ENCODE data around the gene CLASP1.
"Not testable (repeated sequence)": the region's sequence is repeated elsewhere in the genome, so short reads cannot be mapped to it uniquely, and the experiment has no call there.

CLASP1 gene

GRCh38 chr2:121575800-121576199 lies 73.5 kb downstream of the CLASP1 start:
- no peak for DNase-seq

DNA sequence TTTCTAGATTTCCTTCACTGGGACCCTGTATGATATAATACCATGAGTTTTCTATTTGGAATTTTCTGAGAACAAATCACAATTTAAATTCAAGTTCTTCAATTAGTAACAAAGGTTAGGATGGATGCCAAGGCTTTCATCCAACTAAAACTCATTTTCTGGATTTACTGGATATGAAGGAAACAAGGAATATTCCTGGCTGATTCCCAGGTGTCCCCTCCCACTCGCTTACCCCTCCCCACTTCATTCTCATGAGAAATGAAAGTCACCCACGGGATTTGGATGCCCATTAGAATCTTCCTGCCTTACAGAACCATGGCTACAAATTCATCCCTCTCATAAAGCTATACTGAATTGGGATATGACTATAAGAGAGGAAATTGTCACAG lies 78.6 kb downstream of the CLASP1 start:
- no peak for DNase-seq

DNA sequence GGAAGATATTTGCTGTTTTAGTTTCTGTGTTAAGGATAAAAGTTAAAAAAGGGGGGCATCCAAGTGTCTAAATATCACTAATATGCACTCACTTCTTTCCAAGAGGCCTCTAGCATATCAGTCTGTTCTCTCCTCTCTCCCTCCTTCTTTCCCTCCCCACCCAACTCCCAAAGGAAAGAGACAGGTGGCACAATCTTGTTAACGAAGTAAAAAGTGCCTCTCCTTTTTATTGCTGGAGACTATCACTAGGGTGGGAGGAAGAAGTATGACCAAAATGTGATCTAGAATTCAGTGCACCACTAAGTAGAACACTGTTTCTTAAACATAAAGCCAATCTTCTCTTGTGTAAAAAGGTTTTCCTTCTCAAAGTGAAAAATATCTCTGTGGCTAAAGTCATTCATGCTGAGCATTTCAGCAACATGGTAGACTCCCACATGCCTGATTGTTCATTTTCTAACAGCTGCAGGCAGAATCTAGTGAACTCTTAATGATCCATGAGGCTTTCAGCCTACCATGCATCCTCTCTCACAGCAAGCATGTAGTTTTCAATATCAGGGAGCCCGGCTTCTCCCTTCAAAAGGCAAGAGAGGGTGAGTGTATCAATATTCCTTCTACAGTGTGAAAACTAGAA lies 79.1 kb downstream of the CLASP1 start:
- no peak for DNase-seq

- no peak for DNase-seq
Measured at GRCh38 chr2:121567957-121568409, 81.3 kb downstream of the CLASP1 start.

- DNase-seq: no peak
Measured at GRCh38 chr2:121567452-121567851, 81.8 kb downstream of the CLASP1 start.

DNA sequence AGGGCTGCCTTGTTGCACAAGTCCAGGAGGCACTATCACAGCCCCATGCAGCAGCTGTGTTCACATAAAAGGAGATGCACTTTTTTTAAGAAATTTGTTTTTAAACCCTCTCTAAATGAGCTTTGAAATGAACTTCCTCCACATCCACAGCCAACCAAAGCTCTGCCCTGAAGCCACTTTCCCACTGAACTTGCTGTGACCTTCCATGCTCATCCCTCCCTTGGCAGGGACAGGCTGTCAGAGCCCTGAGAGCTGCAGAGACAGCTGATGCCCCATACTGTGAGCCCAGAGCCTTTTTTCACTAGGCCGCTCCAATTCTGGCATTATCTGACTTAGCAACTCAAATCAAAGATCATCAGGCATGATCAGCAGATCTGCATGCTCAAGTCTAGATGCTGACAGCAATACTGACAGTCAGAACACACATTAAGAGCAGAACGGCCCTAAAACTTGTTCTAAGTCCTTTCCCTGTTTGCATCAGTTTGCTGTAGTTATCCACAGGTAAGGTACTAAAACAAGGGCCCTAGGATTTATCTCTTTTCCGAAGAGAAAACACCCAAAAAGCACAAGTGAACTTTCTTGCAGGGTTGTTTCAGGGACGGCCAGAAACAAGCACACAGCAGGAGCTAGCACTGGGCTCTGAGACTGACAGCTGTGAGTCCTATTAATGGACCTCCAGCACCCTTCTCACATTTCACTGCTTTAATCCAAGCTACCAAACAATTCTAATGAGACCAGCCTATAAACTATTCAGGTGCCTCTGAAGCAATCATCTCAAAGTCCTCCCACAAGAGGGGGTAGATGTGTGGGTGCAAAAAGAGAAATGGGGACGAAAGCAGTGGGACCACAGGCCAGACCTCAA lies 83.6 kb downstream of the CLASP1 start:
- no peak for DNase-seq

DNA sequence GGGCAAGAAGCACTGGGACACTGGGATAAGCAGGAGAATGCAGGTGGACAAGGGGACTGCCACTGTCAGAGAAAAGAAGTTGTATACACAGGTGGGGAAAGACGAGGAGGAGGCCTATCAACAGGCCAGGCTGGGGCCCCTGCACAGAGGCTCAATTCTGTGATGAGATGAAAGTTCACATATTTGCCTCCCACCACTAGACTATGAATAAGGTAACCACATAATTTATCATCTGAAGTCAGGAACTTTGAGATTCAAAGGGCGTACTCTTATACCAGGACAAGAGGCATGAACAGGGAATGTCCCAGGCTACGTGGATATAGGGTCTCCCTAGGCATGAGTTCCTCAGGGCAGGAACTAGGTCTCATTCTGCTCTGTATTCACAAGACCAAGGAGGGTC lies 84.4 kb downstream of the CLASP1 start:
- no peak for DNase-seq

- DNase-seq: not testable (repeated sequence)
Measured at GRCh38 chr2:121563754-121564153, 85.5 kb downstream of the CLASP1 start.

DNA sequence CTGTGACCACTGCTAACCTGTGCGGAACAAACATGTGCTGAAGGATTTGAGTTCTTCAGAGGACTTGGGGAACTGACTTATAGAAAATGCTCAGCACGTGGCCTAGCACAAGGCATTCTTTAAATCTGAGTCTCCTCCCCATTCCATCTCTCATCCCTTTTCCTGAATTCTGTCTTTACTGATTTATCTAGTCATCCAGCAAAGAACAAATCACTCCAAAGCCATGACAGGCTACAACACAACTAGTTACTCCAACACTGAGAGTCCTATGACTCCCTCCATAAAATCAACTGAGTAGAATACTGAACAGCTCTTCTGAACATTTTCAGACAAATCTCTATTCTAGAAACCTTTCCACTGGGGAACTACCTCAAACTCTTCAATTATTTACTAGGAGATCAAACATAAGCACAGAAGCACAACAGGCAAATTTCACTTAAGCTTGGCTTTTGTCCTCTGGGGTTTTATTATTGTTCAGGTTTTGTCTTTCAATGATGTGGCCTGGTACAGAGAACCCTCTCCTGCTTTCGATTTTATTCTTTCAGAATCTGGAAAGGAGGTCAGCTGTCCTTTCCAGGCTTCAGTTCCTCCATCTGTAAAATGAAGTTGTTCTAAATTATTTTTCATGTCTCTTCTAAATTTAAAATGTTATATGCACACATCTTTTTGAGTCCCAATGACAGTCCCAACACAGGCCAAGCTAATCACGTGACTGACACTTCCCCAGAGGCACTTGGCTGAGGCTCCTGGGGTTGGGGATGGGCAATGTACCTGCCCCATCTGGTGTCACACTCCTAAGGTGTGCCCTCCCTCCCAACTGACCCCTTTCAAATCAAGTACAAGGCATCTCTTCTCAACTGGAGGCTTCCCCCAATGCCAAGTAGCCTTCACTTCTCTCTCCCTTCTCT lies 86.7 kb downstream of the CLASP1 start:
- DNase-seq: no peak

DNA sequence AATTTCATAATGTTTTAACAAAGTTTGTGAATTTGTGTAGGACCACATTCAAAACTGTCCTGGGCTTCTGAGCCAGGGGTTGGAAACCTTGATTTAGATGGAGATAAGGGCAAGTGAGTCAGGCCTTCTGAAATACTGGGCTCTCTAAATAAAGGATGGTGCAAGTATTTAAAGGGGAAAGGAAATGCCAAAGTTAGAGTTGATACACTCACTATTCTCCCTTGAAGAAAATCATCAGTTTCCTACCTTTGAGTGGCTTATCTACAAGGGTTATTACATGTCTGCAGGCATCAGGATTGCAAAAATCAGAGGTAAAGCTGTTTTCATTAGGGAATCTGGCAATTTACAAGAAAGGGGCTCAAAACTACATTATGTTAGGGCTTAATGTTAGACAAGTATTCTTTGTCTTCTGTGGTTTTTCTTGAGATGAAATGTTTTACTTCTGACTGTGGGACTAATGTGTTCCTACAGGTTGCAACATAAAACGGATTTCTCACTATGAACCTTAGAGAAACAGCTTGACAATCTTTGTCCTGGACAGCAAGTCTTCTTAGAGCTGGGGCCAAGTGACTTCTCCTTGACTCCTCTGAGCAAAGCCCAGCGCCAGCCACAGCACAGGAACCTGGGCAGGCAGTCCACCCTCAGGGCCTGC lies 87.5 kb downstream of the CLASP1 start:
- DNase-seq: no peak

DNA sequence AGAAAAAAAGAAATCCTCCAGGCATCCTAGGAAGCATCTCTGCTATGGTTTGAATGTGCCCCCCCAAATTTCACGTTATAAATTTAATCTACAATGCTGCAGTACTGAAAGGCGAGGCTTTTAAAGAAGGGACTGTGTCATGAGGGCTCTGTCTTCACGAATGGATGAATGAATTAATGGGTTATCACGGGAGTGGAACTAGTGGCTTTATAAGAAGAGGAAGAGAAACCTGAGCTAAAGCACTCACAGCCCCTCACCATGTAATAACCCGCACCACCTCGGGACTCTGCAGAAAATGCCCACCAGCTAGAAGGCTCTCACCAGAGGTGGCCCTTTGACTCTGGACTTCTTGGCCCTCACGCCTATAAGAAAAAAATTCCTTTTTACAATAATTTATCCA lies 90.9 kb downstream of the CLASP1 start:
- no peak for DNase-seq

GRCh38 chr2:121555008-121555407 lies 94.3 kb downstream of the CLASP1 start:
- no peak for DNase-seq

DNA sequence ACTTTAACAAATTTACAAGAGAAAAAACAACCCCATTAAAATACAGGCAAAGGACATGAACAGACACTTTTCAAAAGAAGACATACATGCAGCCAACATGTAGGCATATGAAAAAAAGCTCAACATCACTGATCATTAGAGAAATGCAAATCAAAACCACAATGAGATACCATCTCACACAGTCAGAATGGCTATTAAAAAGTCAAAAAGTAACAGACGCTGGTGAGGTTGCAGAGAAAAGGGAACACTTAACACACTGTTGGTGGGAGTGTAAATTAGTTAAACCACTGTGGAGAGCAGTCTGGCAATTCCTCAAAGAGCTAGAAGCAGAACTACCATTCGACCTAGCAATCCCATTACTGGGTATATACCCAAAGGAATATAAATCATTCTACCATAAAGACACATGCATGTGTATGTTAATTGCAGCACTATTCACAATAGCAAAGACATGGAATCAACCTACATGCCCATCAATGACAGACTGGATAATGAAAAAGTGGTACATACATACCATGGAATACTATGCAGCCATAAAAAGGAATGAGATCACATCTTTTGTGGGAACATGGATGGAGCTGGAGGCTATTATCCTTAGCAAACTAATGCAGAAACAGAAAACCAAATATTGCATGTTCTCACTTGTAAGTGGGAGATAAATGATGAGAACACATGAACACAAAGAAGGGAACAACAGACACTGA lies 96.6 kb downstream of the CLASP1 start:
- DNase-seq: not testable (repeated sequence)

GRCh38 chr2:121550669-121551068 lies 98.6 kb downstream of the CLASP1 start:
- DNase-seq: no peak

DNA sequence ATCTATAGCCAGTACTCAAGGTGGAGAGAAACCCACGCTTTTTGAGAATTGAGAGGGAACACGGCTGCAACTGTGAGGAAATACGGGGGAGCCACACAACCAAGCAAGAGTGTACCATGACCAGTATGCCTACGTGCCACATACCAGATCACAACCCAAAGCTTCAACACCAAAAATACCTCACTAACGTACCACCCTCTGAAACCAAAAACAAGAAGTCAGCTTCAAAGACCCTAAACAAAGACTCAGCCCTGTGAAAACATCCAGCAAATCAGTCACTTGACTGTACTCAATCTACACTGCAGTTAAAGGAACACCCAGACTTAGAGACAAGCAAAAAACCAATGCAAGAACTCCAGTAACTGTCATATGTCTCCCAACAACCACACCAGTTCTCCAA lies 101.6 kb downstream of the CLASP1 start:
- no peak for DNase-seq

DNA sequence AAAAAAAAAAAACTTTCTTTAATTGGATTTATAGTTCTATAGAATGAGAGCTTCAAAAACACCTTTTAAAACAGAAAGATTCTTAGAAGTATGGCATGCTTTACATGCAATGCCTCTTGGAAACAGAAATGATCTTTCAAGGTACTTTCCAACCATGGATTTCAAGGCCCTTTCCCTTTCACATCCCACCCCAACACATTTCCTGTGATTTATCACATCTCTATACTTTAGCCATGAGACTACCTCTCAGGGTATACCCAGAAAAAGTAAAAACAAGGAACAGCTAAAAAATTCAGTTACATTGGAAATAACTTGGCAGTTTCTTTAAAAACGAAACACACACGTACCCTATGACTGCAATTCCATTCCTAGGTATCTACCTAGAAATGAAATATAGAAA lies 103.3 kb downstream of the CLASP1 start:
- DNase-seq: no peak

DNA sequence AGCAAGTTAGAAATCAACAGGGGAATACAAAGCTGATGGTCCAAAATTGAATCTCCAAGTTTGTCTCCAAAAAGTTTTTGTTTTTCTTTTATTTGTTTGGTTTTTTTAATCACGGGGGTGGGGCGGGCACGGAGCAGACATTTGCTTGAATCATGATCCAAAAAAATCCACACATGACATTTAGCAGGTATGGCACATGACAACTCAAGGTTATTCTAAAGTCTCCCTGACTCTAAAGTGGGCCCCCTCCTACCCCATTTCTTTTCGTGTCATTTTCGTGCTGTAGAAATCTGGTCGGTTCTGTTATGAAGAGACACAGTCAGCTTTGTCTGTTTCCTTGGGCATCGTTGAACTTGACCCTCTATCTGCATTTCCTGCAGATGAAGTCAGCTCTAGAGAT lies 104.0 kb downstream of the CLASP1 start:
- DNase-seq: no peak

DNA sequence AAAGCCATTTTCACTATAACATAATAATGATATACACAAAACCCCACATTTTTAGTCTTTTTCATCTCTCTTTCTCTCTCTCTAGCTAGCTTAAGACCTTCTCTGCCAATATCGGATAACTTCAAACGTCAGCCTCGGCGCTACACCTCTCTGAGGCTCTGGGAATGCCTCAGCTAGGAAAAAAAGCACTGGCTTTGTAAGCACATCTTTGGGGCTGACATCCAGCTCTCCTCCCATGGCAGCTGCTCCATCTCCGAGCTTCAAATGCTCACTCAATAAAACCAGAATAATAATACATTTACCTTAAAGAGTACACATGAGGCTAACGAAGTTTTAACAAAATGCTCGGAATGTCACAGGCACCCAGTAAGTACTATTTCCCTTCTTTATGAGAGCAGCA lies 107.8 kb downstream of the CLASP1 start:
- no peak for DNase-seq

GRCh38 chr2:121539750-121540469 lies 109.4 kb downstream of the CLASP1 start:
- no peak for DNase-seq

GRCh38 chr2:121536850-121537557 lies 112.3 kb downstream of the CLASP1 start:
- DNase-seq: no peak

- no peak for DNase-seq
Measured at GRCh38 chr2:121536347-121536746, 112.9 kb downstream of the CLASP1 start.
